NCI-H2227 treated with DMSO at 0.1 percent for 48 hours (cell line): Measurements from ENCODE around the gene EMP1.

Experiments used
- DNase-seq: peaks from one replicate; lab custom pipeline; 2025; lab: John Stamatoyannopoulos, UW

The EMP1 gene

DNA sequence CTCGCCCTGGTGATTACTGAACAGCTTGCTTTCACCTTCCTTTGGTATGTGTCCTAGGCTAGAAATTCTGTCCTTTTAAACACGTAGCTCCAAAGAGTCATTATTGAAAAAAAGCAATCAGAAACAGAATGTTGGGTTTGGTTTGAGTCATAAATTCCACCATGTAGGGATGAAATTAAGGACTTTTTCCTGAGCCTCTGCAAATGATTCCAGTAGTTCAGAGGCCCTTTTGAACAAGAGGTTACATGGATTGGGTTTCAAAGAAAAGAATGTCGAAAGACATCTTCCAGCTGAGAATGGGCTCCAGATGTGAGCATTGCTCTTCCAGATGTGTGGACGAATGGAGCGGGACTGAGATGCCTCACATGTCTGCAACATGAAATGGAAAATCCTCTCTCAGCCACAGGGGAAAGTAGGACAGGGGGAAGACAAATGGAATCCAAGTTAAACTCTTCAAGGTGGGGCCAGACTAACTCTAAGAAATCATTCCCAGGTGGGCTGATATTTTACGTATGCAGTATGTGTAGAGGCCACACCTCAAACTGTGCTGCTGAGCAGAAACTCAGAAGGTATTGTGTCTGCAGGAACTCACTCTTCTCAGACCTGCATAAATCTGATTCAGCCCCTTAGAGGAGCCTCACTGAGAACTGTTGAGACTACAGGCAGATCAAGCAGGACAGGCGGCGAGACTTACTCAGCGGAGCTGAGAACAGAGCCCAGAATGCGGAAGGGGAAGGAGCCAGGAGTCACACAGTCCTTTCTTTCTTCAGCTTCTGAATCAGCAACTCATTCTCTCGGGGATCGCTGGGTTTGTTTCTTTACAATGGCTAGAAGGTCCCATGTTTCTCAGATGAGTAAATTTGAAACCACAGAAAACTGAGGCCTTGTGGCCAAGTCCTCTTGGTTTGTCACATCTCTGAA, 23.3 kb upstream of the EMP1 start:
- DNase-seq, result no peak

DNA sequence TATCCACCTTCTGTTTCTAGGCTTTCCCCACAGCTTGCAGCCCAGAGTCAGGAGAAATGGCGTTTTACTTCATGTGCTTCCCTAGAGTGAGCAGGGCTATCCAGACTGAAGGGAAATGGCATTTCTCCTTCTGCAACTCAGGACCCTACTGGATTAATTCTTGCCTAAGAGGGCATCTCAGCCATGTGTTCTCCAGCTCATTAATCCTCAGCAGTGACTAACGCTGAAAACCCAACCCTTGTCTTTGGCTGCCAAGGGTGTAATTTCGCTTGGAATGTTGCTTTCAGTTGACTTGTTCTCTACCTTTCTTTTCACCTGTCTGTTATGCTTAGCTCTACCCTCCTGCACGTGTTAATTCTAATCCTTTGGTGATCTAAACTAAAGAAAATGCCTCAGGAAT, 21.0 kb upstream of the EMP1 start:
- no peak for DNase-seq

DNA sequence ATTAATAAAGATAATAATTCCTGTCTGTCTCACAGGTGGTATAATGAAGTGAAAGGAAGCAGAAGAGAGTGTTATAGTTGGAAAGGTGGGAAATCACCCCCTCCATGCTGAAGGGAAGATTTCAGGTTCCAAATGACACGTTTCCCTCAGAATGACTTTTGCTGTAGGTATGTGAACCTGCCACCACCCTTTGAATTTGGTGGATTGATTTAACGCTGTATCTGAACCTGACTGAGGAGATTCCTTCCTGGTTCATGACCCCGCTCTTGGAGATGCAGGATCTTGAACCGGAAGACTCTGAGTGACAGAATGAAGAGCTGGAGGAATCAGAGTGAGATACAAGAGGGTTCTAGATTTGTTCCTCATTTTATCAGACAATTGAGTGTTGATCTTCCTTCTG, 20.3 kb upstream of the EMP1 start:
- DNase-seq, result no peak

DNA sequence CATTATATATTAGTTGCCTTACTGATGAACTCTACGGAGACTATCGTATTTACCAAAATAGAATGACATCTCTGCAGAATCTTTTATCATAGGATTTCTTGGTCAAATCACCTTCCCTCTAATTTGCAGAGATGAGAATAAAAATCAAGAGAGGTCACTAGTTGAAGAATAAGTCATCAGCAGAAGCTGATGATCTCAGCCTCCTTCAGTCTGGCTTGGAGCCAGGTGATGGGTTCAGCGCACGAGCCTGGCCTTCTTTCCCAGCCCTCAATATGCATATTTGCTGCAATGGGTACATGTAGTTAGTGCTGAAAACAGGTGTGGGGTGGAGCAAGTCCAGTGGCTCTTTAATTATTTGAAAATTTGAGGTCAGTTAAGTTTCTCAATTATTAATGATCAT, 19.2 kb upstream of the EMP1 start:
- no peak for DNase-seq

DNA sequence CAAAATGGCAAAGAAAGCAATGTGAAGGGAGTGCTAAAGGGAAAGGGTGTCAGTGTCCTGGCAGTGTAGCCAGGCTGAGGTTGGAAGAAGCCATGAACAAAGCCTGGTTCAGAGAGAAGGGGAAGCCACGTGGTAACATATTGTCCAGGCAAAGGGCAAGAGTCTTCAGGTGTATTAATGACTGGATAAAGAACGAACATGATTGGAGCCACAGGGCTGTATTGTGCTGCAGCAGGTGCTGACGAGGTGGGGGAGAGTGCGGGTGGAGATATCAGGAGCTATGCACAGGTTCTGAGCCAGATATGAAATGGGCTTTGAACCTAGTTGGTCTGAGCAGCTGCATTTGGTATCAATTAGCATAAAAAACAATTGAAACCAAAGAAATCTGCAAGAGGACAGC, 18.6 kb upstream of the EMP1 start:
- DNase-seq, result no peak

DNA sequence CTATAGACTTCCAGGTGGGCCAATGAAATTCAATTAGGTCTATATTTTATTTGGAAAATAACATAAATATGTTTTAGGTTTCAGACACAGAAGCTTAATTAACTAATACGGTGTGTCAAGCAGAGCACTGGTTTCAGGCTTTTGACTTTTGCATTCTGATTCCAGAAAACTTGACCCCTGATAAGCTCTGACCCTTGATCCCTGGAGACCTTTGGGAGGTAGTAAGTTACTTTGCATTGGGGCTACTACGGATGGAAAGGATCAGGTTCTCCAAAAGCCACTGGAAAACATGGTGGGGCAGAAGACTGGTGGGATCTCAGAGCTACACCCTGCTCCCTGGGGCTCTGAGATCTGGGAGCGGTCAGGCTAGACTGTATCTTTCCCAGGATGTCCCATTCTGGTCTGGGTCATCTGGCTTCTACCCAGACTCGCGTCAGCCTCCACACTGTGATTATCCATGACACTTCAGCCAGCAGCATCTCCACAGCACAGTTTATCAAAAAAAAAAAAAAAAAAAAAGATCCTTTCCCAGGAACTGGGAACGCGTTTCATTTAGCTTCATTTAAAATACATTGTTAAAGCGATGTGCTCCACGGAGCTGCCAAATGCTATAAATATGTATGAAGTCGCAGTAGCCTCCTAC, 17.8 kb upstream of the EMP1 start:
- no peak for DNase-seq

DNA sequence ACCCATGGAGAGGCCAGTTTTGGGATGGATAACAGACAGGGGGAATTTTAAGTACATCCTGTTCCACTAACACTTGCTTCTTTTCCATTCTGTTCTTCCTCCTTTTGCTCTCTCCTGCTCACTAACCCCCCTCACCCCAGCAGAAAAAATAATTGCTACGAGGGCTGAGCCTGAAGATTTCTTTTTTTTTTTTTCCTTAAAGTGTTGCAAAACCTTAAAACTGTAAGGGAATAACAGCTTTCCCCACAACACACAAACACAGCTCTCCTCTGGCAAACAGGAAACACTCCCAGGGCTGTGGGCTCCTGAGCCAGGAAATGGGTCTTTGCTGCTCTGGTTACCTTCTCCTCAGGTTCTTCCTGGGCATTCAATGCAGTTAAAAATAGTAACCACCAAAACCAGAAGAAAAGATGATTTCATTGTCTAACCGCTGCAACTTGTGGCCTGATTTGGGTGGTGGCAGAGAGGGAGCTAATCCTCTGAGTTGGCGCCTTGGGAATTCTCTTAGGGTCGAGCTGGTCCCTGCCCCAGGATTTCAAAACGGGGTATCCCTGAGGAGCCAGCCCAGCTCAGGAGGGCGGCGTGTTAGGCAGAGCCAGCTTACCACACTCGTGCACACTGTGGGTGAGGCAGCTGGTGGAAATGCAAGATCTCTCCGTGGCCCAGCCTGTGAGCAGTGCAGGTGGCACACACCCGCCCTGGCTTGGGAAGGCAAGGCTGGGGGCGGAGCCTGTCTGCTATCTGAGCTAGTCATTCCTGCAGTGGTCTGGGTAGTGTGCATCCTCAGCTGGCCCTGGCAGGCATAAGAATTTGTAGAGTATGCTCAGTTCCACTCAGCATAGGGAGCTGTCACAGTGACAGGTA, 17.1 kb upstream of the EMP1 start:
- peak; percentile 14 for DNase-seq

DNA sequence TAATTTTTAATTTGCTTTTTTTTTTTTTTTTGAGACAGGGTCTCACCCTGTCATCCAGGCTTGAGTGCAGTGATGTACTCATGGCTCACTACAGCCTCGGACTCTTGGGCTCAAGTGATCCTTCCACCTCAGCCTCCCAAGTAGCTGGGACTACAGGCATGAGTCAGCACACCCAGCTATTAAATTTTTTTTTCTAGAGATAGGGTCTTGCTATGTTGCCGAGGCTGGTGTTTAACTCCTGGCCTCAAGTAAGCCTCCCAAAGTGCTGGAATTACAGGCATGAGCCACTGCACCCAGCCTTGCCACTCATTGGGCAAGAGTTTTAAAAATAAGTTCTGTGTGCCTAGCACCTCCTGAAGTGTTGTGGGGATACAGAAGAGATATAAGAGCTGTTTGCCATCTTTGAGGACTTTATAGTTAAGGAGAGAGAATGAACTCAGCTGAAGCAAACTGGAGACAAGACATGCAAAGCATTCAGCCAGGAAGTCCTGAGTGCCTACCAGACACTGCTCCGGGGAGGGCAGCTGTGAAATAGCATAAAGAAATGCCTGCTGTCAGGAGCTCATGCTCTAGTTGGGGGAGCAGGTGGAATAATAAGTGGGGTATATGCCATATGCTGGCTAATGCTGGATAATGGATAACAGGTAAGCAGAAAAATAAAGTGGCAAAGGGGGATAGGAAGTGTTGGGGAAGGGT, 15.0 kb upstream of the EMP1 start:
- no peak for DNase-seq

DNA sequence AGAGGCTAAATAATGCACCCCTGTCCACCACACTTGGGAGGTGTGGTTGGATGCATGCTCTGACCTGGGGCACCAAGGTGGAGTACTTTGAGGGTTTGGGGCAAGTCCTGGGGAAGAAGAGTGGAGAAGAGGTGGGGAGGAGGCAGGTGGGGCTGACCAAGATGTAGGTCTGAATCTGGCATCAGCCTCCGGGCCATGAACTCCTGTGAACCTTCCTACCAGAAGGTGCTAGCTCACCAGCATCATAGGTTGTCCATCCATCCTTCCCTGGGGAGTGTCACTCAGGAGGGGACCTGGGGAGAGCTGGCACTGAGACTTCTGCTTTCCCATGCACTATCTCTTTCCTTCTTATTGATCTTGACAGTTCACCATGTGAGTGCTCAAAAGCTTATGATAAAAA, 13.6 kb upstream of the EMP1 start:
- no peak for DNase-seq

DNA sequence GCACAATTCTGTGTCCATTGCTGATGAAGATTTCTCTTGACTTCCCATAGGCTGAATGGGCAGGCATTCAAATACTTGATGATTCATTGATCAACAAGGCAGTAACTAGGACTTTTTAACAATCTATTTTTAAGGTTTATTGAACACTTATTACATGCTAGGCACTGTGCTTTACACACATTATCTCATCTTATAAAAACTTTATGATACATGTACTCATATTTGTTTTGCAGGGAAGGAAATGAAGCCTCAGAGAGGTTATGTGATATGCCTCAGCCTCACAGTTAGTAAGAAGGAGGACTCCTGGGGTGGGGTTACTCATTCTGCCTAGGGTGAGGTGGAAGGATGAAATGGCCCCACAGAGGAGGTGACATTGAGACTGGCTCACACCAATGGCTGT, 12.9 kb upstream of the EMP1 start:
- no peak for DNase-seq

DNA sequence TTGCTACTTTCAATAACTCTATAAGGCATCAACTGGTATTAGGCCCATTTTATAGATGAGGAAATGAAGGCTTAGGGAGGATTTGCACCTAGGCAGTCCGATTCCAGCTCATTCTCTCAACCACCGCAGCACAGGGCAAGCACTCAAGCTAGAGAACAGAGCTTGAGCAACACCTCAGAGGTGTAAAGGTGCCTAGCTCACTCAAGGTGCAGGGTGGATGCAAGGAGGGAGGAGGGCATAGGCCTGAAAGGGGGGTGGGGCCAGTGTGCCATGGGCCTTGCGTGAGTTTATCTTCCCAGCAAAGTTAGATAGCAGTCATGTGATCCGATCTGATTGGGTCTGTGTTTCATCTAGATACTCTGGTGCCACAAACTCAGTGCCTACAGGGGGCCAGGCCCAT, 10.2 kb upstream of the EMP1 start:
- no peak for DNase-seq

DNA sequence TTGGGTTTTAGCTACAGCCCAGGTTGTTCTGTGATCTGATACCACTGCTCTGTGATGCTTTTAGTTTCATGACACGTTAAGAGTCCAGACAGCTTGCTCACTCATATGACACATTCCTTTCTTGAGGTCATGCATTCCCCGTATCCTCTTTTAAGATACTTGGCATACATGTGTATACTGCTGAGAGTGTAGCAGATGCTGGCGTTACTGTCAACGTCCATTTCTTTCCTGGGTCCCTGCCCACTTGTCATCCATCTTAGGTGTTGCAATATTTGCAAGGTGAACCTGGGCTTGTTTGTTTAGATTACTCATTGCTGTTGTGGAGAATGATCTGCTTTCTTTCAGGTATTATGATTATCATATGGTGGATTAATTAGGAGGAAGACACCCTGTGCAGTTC, 9.1 kb upstream of the EMP1 start:
- no peak for DNase-seq

DNA sequence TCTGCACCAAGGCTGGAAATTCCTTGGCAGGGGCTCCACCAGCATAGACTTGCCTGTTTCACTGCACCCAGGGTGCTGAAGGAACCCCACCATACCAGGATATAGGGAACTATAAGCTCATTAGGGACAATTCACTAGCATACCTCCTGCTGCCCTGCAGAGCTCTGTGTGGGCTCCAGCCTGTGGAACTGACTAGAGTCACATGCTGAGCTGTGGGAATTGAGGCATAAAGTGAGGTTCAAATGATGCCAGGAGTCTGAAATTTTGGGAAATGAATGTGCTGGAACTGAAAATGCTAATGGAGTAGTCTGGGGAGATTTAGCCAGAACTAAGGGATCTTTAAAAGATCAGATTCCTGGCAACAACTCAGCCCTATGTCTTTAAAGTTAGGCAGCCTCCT, 7.3 kb upstream of the EMP1 start:
- DNase-seq, result no peak

DNA sequence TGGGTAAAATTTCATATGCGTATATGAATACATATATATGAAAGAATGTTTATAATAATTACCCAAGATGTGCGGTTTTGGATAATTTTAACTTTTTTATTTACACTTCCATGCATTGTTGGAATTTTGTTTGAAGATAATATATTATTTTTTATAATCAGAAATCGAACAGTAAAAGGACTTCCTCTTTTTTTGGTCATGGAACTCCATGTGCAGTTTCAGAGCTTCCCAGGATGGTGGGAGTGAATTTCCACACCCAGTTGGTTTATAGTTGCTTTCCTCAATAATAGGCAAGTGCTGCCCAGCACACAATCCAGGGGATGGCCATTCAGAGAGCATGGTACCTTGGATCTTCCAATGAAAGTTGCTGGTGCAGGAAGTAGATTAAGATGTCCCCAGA, 6.3 kb upstream of the EMP1 start:
- DNase-seq, result no peak

DNA sequence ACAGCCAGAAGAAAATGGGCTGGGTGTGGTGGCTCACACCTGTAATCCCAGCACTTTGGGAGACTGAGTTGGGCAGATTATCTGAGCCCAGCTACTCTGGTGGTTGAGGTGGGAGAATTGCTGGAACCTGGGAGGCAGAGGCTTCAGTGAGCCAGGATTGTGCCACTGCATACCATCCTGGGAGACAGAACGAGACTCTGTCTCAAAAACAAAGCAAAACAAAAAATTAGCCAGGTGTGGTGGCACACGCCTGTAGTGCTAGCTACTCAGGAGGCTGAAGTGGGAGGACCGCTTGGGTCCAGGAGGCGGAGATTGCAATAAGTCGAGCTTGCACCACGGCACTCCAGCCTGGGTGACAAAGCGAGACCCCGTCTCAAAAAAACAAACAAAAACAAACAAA, 3.8 kb upstream of the EMP1 start:
- DNase-seq, result no peak

DNA sequence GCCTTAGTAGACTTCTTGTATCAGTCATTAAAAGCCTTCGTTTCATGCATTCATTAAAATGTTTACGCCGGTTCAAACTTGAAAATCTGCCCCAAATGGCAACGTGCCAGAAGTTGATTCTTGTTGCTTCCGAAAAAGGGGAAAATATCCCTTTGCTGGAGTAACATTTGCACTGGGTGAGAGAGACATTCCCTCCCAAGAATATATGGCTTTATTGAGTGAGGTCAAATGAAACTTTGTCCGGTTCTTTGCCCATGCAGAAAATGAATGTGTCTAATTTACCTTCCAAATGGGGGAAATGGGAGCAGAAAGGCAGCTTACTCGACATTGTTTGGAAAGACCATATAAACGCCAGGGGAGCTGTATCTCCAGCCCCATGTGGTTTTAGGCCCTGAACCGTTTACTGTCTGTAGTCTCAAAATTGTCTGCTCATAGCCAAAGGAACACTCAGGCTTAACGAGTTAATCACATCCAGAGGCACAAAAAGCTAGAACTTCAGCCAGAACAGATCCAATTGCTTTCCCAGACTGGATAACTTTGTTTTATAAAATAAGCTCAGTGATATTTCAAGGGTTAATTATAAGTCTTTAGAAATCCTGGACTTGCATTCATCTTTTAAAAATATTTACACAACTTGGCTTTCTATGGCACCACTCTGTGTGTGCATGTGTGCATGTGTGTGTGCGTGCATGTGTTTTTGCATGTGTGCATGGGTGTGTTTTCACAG, 2.9 kb upstream of the EMP1 start:
- DNase-seq, result no peak

DNA sequence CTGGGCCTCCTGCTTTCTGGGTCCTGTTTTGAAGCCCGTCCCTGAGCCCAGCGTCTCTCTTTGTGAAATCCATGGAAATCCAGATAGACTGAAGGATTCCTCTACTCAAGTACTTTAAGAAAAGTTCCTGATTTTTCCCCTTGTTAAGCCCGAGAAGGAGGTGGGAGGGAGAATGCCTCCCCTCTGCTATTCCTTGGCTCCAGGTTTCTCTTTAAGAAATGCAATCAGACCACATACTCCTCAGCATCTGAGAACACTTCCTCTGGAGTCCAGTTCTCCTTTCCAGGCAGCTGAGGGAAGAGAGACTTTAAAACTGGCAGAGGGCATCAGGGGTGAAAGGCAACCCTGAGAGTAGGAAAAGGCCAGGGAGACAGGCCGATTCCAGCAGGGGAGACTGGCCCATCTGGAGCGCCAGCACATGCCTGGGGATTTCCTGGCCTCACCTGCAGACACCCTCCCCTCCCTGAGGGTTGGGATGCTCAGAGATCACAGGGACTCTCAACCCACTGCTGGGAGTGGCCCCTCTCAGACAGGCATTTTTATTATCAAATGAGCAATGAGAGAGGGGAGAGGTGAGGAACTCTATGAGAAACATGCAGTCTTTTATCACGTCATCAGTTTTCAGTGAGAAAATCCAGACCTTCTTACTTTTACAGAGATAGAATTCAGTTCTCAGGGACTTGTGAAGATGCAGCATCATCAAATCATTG, 2.0 kb upstream of the EMP1 start:
- no peak for DNase-seq

DNA sequence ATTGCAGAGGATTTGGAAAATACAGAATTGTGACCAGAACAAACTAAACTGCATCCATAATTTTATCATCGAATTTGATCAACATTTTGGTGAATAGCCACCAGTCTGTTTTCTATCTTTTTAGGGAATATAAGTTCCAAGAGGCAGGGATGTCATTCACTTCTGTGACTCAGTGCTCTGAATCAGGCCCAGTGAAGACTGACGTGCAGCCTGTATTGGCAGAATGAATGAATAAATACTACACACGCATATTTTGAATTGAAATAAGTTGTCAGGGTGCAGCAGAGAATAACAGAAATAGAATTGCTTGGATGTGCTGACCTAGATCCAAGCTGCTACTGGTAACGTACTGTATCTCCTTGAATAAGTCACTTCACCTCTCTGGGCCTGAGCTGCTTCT, 1.3 kb upstream of the EMP1 start:
- DNase-seq, result no peak

DNA sequence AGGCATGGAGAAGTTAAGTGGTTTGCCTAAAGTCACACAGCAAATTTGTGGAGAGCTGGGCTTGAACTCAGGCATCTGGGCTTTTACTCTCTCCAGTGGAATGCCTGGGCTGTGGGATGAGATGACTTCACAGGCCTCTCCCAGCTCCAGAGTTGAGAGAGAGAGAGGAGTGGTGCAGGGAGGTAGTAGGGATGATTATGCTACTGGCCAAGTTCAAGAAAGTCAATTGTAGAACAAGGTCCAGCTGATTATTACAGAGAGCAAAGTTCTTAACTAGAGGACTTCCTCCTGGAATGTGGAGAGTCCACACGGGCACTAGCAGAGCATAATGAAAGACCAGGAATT, 769 bp upstream of the EMP1 start:
- no peak for DNase-seq

DNA sequence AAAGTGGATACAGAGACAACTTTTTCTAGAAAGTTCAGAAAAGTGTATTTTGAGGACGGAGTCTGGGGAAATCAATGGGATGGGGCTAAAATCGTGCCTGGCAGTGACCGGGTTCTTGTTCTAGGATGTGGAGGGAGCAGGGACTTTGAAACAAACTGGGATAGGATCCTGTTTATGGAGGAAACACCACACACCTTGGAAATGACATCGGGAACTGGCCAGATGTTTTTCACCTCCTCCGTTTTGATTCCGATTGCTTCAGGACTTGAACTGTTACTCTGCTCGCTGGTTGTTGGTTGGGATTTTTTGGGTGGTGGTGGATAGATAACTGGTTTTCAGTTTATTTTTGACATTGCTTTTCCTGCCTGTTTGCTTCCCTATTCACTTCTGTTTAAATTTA, 506 bp downstream of the EMP1 start:
- DNase-seq, result no peak

DNA sequence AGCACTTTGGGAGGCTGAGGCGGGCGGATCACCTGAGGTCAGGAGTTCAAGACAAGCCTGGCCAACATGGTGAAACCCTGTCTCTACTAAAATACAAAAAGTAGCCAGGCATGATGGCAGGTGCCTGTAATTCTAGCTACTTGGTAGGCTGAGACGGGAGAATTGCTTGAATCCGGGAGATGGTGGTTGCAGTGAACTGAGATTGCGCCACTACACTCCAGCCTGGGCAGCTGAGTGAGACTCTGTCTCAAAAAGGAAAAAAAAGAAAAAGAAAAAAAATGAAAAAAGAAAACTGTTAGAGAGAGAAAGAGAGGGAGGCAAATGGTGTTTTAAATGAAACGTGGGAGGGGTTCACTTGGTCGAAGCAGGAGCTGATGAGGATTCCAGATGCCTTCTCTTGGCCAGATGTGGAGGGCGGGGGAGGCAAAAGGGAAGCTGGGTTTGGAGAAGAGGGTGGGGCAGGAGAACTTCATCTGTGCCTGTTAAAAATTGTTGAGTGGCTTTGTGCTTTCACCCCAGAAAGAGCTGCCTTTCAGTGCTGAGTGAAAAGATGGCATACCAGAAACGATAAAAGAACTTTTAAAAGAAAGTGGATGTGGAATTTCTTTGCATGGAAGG, 1.1 kb downstream of the EMP1 start:
- no peak for DNase-seq
